ENCODE results near the gene CACNA1D. TPM values are rescaled to one million over a fixed set of nuclear protein-coding genes. Genes with fewer than 3 reads are reported as not detected.

Gene CACNA1D
- total RNA-seq, 3 donors from 2014 or later: 0.96 to 50.3 (median 32.1) TPM

- no peak overlapping the region for H3K4me3 ChIP-seq
- DNase-seq (ENCODE audit: low spot score in 2 of 2): no peak
- intact Hi-C loops (cut with DNase I; ENCODE audit: low total_unique reads): no loop called here
- H3K27ac ChIP-seq: no peak overlapping the region
- H3K9me3 ChIP-seq: no peaks in the 10 kb centered on the region
- H3K4me1 ChIP-seq: no peaks in the 10 kb centered on the region
- no peaks in the 10 kb centered on the region for H3K36me3 ChIP-seq
- no peak for TF ChIP-seq CTCF (IDR thresholded peaks at IDR 0.05)
- TF ChIP-seq POLR2AphosphoS5 (IDR thresholded peaks at IDR 0.05): no peak
- no peak for TF ChIP-seq POLR2A (IDR thresholded peaks at IDR 0.05)
- no peaks in the 10 kb centered on the region for H3K27me3 ChIP-seq
These were observed 39.8 kb downstream of the CACNA1D start for GRCh38 chr3:53534216-53534615.

GRCh38 chr3:53534676-53535400 lies 40.4 kb downstream of the CACNA1D start:
- Histone ChIP-seq H3K4me3 (no peak overlapping the region), H3K36me3 (no peaks in the 10 kb centered on the region), H3K4me1 (no peaks in the 10 kb centered on the region), H3K27me3 (no peaks in the 10 kb centered on the region), H3K27ac (peak overlapping the region in 1 of 2 donors; percentile 19), H3K9me3 (no peaks in the 10 kb centered on the region)
- TF ChIP-seq POLR2A (IDR thresholded peaks at IDR 0.05) (no peak), CTCF (IDR thresholded peaks at IDR 0.05) (no peak), POLR2AphosphoS5 (IDR thresholded peaks at IDR 0.05) (peak in 1 of 3 donors; percentile 31)
- no peak for DNase-seq (ENCODE audit: low spot score in 2 of 2)
- intact Hi-C loops (cut with DNase I; ENCODE audit: low total_unique reads): no loop called here

- Histone ChIP-seq H3K27ac (peak overlapping the region in 1 of 2 donors; percentile 32), H3K4me3 (no peak overlapping the region), H3K36me3 (no peaks in the 10 kb centered on the region), H3K4me1 (no peaks in the 10 kb centered on the region), H3K9me3 (no peaks in the 10 kb centered on the region), H3K27me3 (no peaks in the 10 kb centered on the region)
- no peak for TF ChIP-seq POLR2AphosphoS5 (IDR thresholded peaks at IDR 0.05)
- no peak for TF ChIP-seq CTCF (IDR thresholded peaks at IDR 0.05)
- no peak for TF ChIP-seq POLR2A (IDR thresholded peaks at IDR 0.05)
- DNase-seq (ENCODE audit: low spot score in 2 of 2): no peak
- intact Hi-C loops (cut with DNase I; ENCODE audit: low total_unique reads): no loop called here
These were observed 41.9 kb downstream of the CACNA1D start for GRCh38 chr3:53536282-53536681.

GRCh38 chr3:53544357-53544756 lies 49.9 kb downstream of the CACNA1D start:
- Histone ChIP-seq H3K27me3 (no peaks in the 10 kb centered on the region), H3K4me1 (peaks cover 0 to 3% of the 10 kb centered on the region in 2 donors), H3K4me3 (no peak overlapping the region), H3K36me3 (no peaks in the 10 kb centered on the region), H3K9me3 (no peaks in the 10 kb centered on the region), H3K27ac (no peak overlapping the region)
- intact Hi-C loops (cut with DNase I; ENCODE audit: low total_unique reads): no loop called here
- no peak for DNase-seq (ENCODE audit: low spot score in 2 of 2)
- TF ChIP-seq CTCF (IDR thresholded peaks at IDR 0.05) (no peak), POLR2A (IDR thresholded peaks at IDR 0.05) (no peak), POLR2AphosphoS5 (IDR thresholded peaks at IDR 0.05) (no peak)

- no peak for DNase-seq (ENCODE audit: low spot score in 2 of 2)
- Histone ChIP-seq H3K27ac (peak overlapping the region; percentile 13 to 66), H3K9me3 (no peaks in the 10 kb centered on the region), H3K36me3 (no peaks in the 10 kb centered on the region), H3K4me1 (peaks cover 0 to 3% of the 10 kb centered on the region in 2 donors), H3K27me3 (no peaks in the 10 kb centered on the region), H3K4me3 (peak overlapping the region in 1 of 3 donors; percentile 15)
- intact Hi-C loops (cut with DNase I; ENCODE audit: low total_unique reads): no loop called here
- TF ChIP-seq POLR2A (IDR thresholded peaks at IDR 0.05) (no peak), POLR2AphosphoS5 (IDR thresholded peaks at IDR 0.05) (peak in 1 of 3 donors; percentile 62)
These were observed 51.0 kb downstream of the CACNA1D start for GRCh38 chr3:53545310-53545995.
